ENCODE results near the gene ASRGL1.

ASRGL1 gene

DNA sequence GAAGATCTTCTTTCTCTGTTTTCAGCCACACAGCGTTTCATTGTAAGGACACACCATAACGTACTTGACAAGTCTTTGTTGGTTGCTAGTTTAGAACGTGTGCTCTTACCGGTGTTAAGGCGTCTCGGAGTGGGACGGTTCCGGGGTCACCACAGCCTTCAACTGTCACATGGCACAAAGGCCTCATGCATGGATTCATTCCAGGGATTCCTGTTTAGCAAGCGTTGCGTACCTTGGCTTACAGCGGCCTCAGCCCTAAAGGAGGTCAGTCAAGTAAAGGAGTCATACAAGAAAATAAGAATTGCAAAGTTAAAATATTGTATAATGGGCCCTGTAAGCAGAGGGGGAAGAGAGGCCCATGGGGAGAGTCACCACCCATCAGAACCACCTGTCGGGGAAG lies 79.3 kb downstream of the ASRGL1 start:
- DNase-seq (ENCODE audit: low spot score), result no peak

DNA sequence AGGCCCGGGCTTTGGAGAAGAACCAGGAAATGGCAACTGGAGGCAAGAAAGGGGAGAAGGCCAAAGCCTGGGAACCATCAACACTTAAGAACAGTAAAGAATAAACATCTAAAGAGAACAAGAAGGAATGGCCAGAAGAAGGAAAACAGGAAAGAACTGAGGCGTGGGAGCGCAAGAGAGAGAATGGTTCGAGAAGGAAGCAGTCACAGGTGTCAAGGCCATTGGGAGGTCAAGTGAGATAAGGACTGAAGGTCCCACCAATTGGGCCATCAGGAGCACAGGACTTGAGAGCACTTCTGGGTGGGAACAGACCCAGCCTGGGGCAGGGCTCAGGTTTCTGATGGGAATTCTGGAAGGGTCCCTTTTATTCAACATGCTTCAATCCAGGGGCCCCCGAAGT lies 80.9 kb downstream of the ASRGL1 start:
- no peak for DNase-seq (ENCODE audit: low spot score)

DNA sequence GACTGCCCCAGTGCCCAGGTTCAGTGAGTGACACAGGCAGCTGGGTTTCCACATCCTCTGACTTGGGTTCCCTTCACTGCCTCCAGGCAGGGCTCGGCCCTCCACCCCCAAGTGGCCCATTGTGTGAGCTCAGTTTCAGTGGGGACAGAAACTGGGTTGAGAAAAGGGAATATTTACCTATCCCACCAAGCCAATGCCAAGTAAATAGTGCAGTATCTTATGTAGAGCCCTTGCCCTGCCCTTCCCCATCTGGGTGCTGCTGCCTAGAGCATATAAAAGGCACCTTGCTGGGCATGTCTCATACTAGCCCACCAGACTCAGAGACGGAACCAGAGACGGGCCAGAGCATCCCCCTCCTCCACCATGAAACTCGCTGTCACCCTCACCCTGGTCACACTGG lies 81.5 kb downstream of the ASRGL1 start, which contains the start of gene SCGB1A1:
Gene SCGB1A1 (plus strand): TSS at position 301 of the 400 bp plus-strand sequence. CDS start 63 bp downstream, at position 364.
- DNase-seq (ENCODE audit: low spot score), result no peak

DNA sequence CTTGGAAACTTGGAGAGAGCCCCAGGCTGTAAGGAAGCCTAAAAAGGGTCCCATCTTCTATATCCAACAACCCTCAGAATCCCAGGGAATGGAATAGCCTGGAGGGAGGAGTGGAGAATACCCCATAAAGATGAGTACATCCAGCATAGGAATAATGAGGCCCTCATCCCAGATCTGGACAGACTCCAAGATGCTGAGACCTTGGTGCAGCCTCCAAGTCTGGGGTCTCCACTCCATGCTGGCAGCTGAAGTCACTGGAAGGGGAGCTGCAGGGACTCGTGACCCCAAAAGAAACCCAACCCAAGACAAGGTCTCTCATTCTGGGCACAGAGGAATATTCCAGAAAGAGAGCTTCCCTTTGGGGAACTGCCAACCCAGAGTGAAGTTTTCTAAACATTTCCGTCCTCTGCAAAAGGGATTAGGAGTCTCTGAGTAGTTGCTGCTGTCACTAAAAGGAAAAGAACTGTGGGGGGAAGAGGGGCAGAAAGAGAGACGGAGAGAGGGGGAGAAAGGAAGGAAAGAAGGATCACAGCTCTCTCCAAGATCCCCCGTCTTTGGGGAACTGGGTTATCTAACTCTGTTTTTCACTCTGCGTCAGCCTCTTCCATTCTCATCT lies 82.2 kb downstream of the ASRGL1 start:
- no peak for DNase-seq (ENCODE audit: low spot score)

DNA sequence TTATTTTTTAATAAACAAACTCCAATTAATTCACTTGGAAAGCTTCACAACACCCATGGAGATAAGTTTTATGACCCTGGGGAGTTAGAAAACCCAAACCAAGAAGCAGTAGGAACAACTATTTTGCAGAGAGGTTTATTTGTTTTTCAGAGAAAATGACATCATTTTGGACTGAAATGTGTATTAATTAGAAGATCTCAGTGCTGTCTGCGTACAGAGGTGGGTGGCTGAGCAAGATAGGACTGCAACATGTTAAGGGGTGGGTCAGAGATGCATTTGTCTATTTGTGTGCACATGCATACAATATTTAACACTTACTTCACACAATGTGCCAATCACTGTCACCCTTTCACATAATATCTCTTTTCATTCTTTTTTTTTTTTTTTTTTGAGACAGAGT lies 82.7 kb downstream of the ASRGL1 start:
- no peak for DNase-seq (ENCODE audit: low spot score)

DNA sequence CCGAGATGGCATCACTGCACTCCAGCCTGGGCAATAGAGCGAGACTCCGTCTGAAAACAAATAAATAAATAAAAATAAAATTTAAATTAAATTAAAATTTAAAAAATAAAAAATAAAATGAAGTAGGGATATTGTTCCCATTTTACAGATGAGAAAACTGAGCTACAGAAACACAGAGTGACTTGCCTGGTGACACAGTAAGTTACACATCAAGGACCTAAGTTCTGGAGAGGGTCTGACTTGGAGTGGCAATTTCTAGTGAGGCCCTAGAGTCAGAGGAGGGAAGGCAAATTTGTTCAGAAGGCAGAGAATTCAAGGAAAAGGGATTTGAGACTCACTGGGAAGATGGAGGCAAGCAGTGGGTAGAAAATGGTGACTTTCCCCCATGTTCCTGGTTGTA lies 83.6 kb downstream of the ASRGL1 start:
- DNase-seq (ENCODE audit: low spot score), result no peak

DNA sequence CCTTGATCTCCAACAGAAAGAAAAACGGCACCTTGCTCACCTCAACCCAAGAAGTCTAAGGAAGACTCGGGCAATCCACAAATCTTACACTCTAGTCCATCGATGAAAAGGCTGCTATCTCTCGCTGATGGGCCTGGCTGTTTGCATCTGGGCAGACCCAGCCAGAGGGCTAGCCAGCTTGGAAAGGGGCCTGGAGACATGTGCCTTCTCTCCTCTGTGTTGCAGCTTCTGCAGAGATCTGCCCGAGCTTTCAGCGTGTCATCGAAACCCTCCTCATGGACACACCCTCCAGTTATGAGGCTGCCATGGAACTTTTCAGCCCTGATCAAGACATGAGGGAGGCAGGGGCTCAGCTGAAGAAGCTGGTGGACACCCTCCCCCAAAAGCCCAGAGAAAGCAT lies 84.7 kb downstream of the ASRGL1 start:
- no peak for DNase-seq (ENCODE audit: low spot score)

DNA sequence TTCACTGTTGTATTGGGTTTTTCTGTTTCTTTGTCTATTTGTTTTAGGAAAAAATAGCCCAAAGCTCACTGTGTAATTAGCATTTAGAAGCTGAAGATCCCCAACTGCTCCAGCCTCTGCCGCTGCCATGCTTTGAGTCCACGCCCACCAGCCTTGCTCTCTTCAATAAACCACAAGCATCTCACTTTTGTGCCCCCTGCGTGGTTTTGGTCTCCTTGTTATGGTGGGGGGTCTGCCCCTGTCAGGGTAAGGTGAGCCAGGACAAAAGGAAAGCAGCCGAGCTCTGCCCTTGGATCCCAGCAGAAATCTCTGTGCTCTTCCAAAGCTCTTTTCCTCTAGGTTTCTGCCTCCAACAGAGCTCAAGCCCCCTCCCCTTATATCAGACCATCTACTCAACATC lies 85.8 kb downstream of the ASRGL1 start:
- no peak for DNase-seq (ENCODE audit: low spot score)

DNA sequence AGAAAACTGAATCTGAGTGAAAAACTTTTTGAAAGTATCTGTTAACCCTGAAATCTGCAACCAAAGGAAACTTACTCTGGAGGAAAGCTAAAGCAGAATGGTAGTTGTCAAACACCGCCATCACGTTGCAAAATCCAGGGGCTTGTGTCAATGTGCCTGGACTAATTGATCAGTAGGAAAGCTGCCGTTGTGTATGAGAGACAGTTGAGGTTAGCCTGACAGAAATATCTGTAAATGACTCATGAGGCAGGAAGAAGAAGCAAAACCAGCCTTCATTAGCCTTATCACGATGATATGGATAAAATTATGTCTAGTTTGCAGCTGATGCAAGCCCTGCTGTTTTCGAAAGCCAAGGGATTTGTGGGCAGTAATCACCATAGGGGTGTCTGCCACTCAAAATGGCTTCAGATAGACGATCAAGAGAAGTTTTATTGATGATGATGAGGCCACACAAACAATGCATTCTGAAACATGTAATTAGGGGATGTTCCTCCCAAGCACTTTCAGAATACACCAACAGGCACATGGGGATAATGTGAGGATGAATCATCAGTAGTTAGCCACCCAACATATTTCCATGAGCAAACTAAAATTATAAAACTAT lies 90.5 kb downstream of the ASRGL1 start:
- DNase-seq (ENCODE audit: low spot score), result peak; percentile 49

DNA sequence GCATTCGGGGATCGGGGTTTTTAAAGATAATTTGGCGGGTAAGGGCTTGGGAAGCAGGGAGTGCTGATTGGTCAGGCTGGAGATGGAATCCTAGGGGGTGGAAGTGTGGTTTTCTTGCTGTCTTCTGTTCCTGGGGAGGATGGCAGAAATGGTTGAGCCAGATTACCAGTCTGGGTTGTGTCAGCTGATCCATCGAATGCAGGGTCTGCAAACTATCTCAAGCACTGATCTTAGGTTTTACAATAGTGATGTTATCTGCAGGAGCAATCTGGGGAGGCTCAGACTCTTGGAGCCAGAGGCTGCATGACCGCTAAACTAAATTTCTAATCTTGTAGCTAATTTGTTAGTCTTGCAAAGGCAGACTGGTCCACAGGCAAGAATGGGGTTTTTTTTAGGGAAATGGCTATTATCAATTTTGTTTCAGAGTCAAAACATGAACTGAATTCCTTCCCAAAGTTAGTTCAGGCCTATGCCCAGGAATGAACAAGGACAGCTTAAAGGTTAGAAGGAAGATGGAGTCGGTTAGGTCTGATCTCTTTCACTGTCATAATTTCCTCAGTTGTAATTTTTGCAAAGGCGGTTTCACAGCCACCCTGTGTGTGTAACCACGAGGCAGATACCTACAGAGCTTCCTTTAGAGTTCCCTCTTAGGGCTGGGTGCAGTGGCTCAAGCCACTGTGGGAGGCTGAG lies 91.8 kb downstream of the ASRGL1 start:
- peak; percentile 92 for DNase-seq (ENCODE audit: low spot score)

DNA sequence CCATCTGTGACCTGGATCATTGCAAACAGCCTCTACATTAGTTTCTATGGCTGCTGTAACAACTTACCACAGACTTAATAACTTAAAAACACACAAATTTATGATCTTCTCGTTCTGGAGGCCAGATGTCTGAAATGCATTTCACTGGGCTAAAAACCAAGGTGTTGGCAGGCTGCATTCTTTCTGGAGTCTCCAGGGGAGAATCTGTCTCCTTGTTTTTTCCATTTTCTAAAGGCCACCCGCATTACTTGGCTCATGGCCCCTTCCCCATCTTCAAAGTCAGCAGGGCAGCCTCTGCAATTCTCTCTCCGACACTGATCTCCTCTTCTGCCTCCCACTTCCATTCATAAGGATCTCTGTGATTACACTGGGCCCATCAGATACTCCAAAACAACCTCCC lies 93.2 kb downstream of the ASRGL1 start:
- DNase-seq (ENCODE audit: low spot score), result no peak

DNA sequence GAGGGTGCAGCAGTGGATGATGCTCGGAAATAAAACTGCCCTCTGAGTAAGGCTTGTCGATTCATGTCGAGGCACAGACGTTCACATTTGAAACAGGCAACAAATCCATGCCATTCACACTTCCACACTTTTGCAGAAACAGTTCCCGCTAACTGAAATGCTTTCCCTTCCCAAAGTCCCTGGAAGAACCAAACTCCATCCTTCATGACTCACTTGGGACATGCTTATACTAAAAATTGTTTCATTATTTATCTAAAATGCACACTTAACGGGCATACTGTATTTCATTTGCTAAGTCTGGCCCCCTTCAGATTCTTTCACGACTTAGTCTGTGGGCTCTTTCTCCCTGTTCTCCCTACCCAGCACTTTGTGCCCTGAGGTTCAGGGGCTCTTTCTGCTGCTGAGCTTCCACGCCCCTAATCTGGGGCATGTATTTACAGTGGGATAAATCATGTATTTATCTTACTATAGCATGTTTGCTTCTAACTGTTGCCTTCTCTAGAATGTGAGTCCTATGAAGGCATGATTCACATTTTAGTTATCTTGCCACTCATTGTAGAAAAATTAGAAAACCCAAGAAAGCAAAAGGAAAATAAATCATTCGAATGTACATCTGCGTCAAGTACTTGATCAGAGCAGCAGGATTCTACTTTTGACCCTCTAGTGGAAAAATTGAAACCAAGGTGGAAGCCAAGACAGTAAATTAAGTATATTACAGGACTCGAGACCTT lies 94.1 kb downstream of the ASRGL1 start:
- DNase-seq (ENCODE audit: low spot score), result no peak

DNA sequence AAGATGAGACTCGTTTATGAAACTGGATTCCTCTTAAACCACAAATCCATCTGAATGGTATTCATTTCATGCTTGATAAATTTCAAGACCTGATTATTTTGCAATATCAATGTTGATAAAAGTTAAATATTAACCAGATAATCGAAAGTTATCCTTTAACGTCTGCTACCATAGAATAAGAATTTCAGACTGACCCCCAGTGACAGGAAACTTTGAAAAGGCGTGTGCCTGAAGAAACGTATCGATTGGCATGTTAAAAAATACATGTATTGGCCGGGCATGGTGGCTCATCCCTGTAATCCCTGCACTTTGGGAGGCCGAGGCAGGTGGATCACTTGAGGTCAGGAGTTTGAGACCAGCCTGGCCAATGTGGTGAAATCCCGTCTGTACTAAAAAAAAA lies 95.4 kb downstream of the ASRGL1 start:
- DNase-seq (ENCODE audit: low spot score), result no peak

DNA sequence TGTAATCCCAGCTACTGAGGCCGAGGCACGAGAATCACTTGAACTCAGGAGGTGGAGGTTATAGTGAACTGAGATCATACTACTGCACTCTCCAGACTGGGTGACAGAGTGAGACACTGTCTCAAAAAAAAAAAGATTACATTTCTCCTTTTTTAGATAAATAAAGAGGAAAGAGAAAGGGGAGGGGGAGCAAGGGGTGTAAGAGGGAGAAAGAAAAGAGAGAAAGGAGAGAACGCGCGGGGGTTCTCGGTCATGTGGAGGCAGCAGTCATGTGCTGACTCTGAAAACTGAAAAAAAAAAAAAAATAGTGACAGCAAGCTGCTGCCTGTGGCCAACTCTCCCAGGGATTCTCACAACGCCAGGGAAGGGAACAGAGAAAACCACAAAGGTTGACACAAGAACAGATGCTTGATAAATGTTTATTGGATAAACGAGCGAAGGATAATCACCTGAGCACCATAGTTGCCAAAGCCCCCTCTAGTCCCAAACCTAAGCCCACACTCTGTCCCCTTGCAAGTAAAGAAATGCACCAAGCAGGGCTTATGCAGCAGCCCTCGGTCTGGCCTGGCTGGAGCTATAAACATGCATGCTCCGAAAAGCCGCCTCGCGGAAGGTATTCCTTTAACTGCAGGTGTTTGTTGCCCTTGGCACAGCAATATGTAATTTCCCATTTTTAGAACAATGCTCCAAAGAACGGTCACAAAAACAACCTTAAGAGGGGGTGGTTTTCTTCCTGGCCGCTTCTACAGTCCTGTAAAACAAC lies 96.1 kb downstream of the ASRGL1 start:
- peak; percentile 69 for DNase-seq (ENCODE audit: low spot score)

DNA sequence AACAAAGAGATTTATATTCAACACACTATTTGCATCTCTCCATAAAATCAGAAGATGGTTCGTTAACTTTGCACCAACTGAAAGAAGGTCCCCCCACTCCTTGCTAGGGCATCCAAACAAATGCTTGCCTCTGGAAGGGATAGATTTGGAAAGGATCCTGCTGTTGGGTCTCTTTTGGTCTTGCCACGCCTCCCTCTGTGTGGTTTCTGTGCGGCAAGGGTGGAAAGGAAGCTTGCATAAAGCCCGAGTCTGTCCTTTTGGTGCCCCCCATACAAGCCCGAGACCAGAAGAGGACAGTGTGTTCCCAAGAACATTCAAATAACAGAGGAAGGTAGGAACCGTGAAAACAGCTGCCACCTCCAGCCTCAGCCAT lies 96.6 kb downstream of the ASRGL1 start:
- peak; percentile 81 for DNase-seq (ENCODE audit: low spot score)

DNA sequence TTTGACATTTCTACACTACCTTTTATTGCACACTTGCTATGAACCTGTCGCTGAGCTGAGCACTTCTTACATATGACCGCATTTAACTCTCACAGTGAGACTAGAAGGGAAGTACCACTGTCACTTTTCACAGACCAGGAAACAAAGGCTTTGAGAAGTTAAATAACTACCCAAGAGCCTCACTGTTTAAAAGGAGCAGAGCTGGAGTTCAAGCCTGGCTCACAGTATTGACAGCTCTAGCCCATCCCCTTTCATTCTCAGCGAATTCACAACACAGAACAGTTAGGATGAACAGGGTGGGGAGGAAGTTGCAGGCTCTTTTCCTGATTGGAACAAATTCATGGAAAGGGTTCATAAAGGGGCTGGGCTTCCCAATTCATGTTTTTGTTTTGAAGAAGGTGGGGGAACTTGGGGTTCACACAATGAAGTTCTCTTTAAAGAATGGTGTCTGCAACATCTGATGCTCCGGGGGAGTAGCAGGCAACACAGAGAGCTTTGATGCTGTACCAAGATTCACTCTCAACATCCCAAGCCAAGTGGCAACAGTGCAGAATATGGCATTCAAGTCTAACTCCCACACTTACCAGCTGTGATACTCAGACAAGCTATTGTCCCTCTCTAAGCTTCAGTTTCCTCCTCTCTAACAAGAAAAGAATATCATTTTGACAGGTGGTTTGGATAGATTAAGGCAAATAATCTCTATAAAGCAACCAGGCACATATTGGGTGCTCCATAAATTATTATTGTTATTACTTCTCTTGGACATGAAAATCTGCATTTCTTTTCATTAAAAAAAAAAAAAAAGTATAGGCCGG lies 98.8 kb downstream of the ASRGL1 start:
- no peak for DNase-seq (ENCODE audit: low spot score)

DNA sequence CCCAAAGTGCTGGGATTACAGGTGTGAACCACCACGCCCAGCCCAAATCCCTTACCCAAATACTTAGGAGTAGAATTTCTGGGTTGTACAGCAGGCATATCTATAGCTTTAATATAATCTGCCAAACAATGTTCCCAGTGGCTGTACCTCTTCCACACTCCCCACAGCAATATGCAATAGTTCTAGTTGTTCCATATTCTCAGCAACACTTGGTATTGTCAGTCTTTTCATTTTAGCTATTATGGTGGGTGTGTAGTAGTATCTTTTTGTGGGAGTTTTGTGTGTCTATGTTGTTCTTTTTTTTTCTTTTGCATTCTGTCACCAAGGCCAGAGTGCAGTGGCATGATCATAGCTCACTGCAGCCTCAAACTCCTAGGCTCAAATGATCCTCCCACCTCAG lies 100.4 kb downstream of the ASRGL1 start:
- no peak for DNase-seq (ENCODE audit: low spot score)

DNA sequence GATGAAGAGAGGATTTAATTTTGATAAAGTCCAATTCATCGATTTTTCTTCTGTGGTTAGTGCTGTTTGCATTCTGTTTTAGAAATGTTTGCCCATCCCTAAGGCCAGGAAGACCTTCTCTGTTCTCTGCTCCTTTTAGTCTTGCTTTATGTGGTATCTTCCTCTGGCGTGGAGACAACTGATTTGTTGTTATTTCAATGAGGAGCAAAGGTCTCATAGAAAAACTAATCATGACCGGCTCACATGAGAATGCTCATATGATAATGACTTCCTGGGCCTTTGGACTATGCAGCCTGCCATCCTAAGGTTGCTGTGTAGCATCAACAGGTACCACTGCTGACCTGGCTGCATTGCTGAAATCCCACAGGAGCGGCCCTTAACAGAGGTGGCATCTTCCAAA lies 101.4 kb downstream of the ASRGL1 start:
- no peak for DNase-seq (ENCODE audit: low spot score)

DNA sequence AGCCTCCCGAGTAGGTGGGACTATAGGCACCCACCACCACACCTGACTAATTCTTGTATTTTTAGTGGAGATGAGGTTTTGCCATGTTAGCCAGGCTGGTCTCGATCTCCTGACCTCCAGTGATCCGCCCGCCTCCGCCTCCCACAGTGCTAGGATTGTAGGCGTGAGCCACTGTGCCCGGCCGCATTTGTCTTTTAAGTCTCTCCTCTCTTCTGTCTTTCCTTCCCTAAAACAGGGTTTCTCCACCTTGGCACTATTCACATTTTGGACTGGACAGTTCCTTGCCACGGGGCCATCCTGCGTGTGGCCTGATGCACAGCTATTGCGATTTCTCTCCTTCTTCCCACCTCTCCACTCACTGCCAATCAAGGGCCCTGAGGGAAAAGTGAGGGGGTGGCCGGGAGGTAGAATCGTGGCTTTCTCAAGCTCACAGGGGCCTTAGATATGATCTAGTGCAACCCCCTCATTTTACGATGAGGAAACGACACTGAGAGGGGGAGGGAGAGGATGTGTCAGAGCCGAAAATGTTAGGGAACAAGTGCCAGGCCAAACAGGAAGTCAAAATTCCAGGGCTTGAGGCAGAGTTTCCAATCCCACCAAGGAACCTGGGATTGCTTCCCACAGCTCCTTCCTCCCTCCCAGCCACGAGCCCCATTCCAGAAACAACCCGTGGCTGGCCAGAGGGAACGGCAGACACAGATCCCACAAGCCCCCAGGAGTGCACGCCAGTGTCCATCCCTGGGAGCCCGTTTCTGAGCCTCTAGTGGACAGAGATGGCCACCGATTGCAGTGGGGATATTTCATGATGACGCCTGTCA lies 102.7 kb downstream of the ASRGL1 start:
- no peak for DNase-seq (ENCODE audit: low spot score)

All from cerebellar cortex (tissue), 1 donor.